HCT116 (cell line): ENCODE data around the gene MYBPC2. TPM values are rescaled to one million over a fixed set of nuclear protein-coding genes. Genes with fewer than 3 reads are reported as not detected.

Experiments
- ATAC-seq: fragments of 200-7000 bp; cut with Tn5 transposase; 2 replicates; pipeline ENCODE4 v1.9.1; 2020; ENCODE audit warnings: mild to moderate bottlenecking, moderate library complexity
- BruUV-seq: library from RNA; stranded (reverse); fragments of 400-500 nt; replicated peaks from 2 replicates; lab custom pipeline; 2021; lab: Mats Ljungman, UMichigan
- CTCF ChIA-PET: fragments of 300-600 bp; sonication (Branson Sonifier 250); formaldehyde crosslinking; loops from one replicate; lab custom pipeline; 2021; ENCODE audit warnings: antibody characterized with exemption; lab: Charles Lee
- POLR2A ChIA-PET: fragments of 300-600, 350-600 bp; sonication (Branson Sonifier 250); formaldehyde crosslinking; loops from one replicate; lab custom pipeline; 2021; ENCODE audit warnings: antibody characterized with exemption; lab: Charles Lee
- RAD21 ChIA-PET, 2 experiments: fragments of 300-600 bp; sonication (Branson Sonifier 250); formaldehyde crosslinking; loops; one replicate each; lab custom pipeline; 2023; ENCODE audit warnings: low total read pairs in 2 of 2; ENCODE audit not compliant: uncharacterized antibody in 2 of 2, unreplicated experiment in 2 of 2, low non-redundant PET in 1 of 2; lab: Charles Lee
- DNase-seq: peaks from one replicate; pipeline ENCODE4 v3.0.0-alpha.2; 2010; ENCODE audit warnings: low read depth, low spot score
- H2AFZ ChIP-seq: fragments of 200-600 bp; shearing (Covaris generic), sonication (generic); 2 replicates; pipeline ENCODE4 v1.6.1; 2017; ENCODE audit warnings: low read depth, mixed run types, mixed read lengths, antibody characterized with exemption, low read length; ENCODE audit not compliant: poor library complexity, severe bottlenecking
- H3K27ac ChIP-seq: 2 replicates; pipeline ENCODE4 v1.5.1; 2012; ENCODE audit warnings: low read depth, low read length
- H3K27me3 ChIP-seq: fragments of 200-600 bp; sonication (generic); 2 replicates; pipeline ENCODE4 v1.6.1; 2016; ENCODE audit warnings: mixed run types, low read length, mixed read lengths; ENCODE audit not compliant: insufficient read depth
- H3K36me3 ChIP-seq, 2 experiments: fragments of 200-500 bp in 1 of 2; fragments of 200-600 bp in 1 of 2; sonication (Bioruptor generic) in 1 of 2; sonication (generic) in 1 of 2; 2 replicates each; pipeline versions ENCODE4 v1.5.1 to v1.6.1; 2014 to 2016; ENCODE audit warnings: low read length in 2 of 2, inconsistent platforms in 1 of 2, mixed read lengths in 1 of 2, mixed run types in 1 of 2; ENCODE audit not compliant: insufficient read depth in 2 of 2, control insufficient read depth in 1 of 2
- H3K4me1 ChIP-seq, 2 experiments: fragments of 200-600 bp in 1 of 2; sonication (generic) in 1 of 2; 2 replicates each; pipeline versions ENCODE4 v1.5.1 to v1.6.1; 2012 to 2017; ENCODE audit warnings: low read length in 2 of 2, inconsistent platforms in 1 of 2, mild to moderate bottlenecking in 1 of 2, mixed read lengths in 1 of 2, mixed run types in 1 of 2, moderate library complexity in 1 of 2; ENCODE audit not compliant: insufficient read depth in 2 of 2, control insufficient read depth in 1 of 2
- H3K4me2 ChIP-seq: fragments of 200-600 bp; sonication (generic); 2 replicates; pipeline ENCODE4 v1.6.1; 2017; ENCODE audit warnings: mixed run types, low read length, mixed read lengths
- H3K4me3 ChIP-seq, 2 experiments: fragments of 200-600 bp in 1 of 2; sonication (generic) in 1 of 2; replicated peaks in 1 of 2; 2 replicates each; pipeline ENCODE4 v1.5.1; 2011 to 2016; ENCODE audit warnings: low read length in 2 of 2, control low read depth in 1 of 2, low read depth in 1 of 2, mild to moderate bottlenecking in 1 of 2, mixed read lengths in 1 of 2, mixed run types in 1 of 2
- H3K79me2 ChIP-seq: fragments of 200-600 bp; sonication (generic); 2 replicates; pipeline ENCODE4 v1.6.1; 2017; ENCODE audit warnings: mild to moderate bottlenecking, mixed run types, low read length, moderate library complexity, mixed read lengths; ENCODE audit not compliant: insufficient read depth
- H3K9ac ChIP-seq: fragments of 200-600 bp; sonication (generic); 2 replicates; pipeline ENCODE4 v1.6.1; 2016; ENCODE audit warnings: low read length, mixed read lengths
- H3K9me2 ChIP-seq: fragments of 200-600 bp; sonication (generic), shearing (Covaris generic); 2 replicates; pipeline ENCODE4 v1.6.1; 2017; ENCODE audit warnings: mixed run types, mild to moderate bottlenecking, moderate library complexity; ENCODE audit not compliant: insufficient read depth
- H3K9me3 ChIP-seq, 2 experiments: fragments of 200-500 bp in 1 of 2; fragments of 200-600 bp in 1 of 2; sonication (Bioruptor generic) in 1 of 2; sonication (generic) in 1 of 2; 2 replicates each; pipeline ENCODE4 v1.6.1; 2014 to 2017; ENCODE audit warnings: low read length in 2 of 2, mixed read lengths in 2 of 2, inconsistent platforms in 1 of 2, low read depth in 1 of 2, mild to moderate bottlenecking in 1 of 2, mixed run types in 1 of 2, moderate library complexity in 1 of 2; ENCODE audit not compliant: control insufficient read depth in 1 of 2, insufficient read depth in 1 of 2
- H4K20me1 ChIP-seq: fragments of 200-600 bp; sonication (generic), shearing (Covaris generic); 2 replicates; pipeline ENCODE4 v1.6.1; 2017; ENCODE audit warnings: mixed run types, mild to moderate bottlenecking, moderate library complexity; ENCODE audit not compliant: insufficient read depth
- CBX3 ChIP-seq: IDR thresholded peaks from 2 replicates; pipeline ENCODE4 v1.6.1; 2012; ENCODE audit warnings: low read depth
- CEBPB ChIP-seq: IDR thresholded peaks from 2 replicates; pipeline ENCODE4 v1.6.1; 2012; ENCODE audit warnings: low read depth
- EGR1 ChIP-seq: IDR thresholded peaks from 2 replicates; pipeline ENCODE4 v1.6.1; 2012; ENCODE audit warnings: low read depth
- EZH2 ChIP-seq: fragments of 200-600 bp; sonication (generic); IDR thresholded peaks from 2 replicates; pipeline ENCODE4 v1.6.1; 2017; ENCODE audit warnings: antibody characterized with exemption, mixed run types
- JUND ChIP-seq: IDR thresholded peaks from 2 replicates; pipeline ENCODE4 v1.6.1; 2012
- POLR2AphosphoS5 ChIP-seq: IDR thresholded peaks from 2 replicates; pipeline ENCODE4 v1.6.1; 2011; ENCODE audit warnings: mild to moderate bottlenecking, low read depth, low read length, moderate library complexity
- RAD21 ChIP-seq: IDR thresholded peaks from 2 replicates; pipeline ENCODE4 v1.6.1; 2012; ENCODE audit warnings: low read depth, mild to moderate bottlenecking
- REST ChIP-seq: IDR thresholded peaks from 2 replicates; pipeline ENCODE4 v1.6.1; 2012; ENCODE audit warnings: low read depth
- SIN3A ChIP-seq: IDR thresholded peaks from 2 replicates; pipeline ENCODE4 v1.6.1; 2012; ENCODE audit warnings: low read depth
- SP1 ChIP-seq: IDR thresholded peaks from 2 replicates; pipeline ENCODE4 v1.6.1; 2012; ENCODE audit warnings: low read depth
- SRF ChIP-seq: IDR thresholded peaks from 2 replicates; pipeline ENCODE4 v1.6.1; 2012; ENCODE audit warnings: low read depth
- TCF7L2 ChIP-seq: IDR thresholded peaks from 2 replicates; pipeline ENCODE4 v1.7.0; 2011; ENCODE audit warnings: borderline replicate concordance, inconsistent platforms; ENCODE audit not compliant: insufficient read depth, insufficient read length; ENCODE audit errors: extremely low read depth
- ZFX ChIP-seq: fragments of 450-650 bp; IDR thresholded peaks from 2 replicates; pipeline ENCODE4 v1.6.1; 2017
- ZNF274 ChIP-seq: fragments of 200-500 bp; sonication (Bioruptor generic); IDR thresholded peaks from 2 replicates; pipeline ENCODE4 v1.6.1; 2014; ENCODE audit warnings: mild to moderate bottlenecking, low read depth, low read length, inconsistent platforms
- intact Hi-C: fragments of 100-400 bp; cut with micrococcal nuclease; formaldehyde crosslinking; loops from 2 replicates; pipeline ENCODE4 v1.10.0; 2022
- total RNA-seq: library from RNA; stranded (reverse); gene quantifications from one replicate; pipeline ENCODE4 v1.2.1, GENCODE V29; 2021; ENCODE audit not compliant: unreplicated experiment
- TF ChIP-seq, protein P1 (sequence below): IDR thresholded peaks from 2 replicates; pipeline ENCODE4 v1.6.1; 2012
- TF ChIP-seq, protein P2 (sequence below): IDR thresholded peaks from 2 replicates; pipeline ENCODE4 v1.6.1; 2011; ENCODE audit warnings: mild to moderate bottlenecking, low read length, moderate library complexity; ENCODE audit not compliant: insufficient replicate concordance; ENCODE audit errors: extremely low read depth
- TF ChIP-seq, protein P3 (sequence below): IDR thresholded peaks from 2 replicates; pipeline ENCODE4 v1.6.1; 2012

The MYBPC2 gene
- total RNA-seq, 1 experiment from 2014 or later: not detected

GRCh38 chr19:50425581-50425980 is 7.1 kb upstream of the MYBPC2 start:
- Histone ChIP-seq H3K27ac (no peak overlapping the region), H3K27me3 (no peaks in the 10 kb centered on the region), H4K20me1 (no peaks in the 10 kb centered on the region), H3K4me1 (no peaks in the 10 kb centered on the region), H3K4me3 (no peak overlapping the region), H3K9ac (no peak overlapping the region), H3K4me2 (no peak overlapping the region), H3K79me2 (no peaks in the 10 kb centered on the region), H3K9me2 (no peaks in the 10 kb centered on the region), H2AFZ (no peak overlapping the region), H3K9me3 (no peaks in the 10 kb centered on the region), H3K36me3 (no peaks in the 10 kb centered on the region)
- ChIA-PET RAD21 (no interaction called here), CTCF (no interaction called here), POLR2A (no interaction called here)
- BruUV-seq: no TSS peak
- intact Hi-C loops: no loop called here
- TF ChIP-seq CEBPB (no peak), POLR2AphosphoS5 (no peak), EGR1 (no peak), CBX3 (no peak), ZFX (no peak), SP1 (no peak), ZNF274 (no peak), JUND (no peak), REST (no peak), TCF7L2 (no peak), RAD21 (no peak), SRF (no peak), EZH2 (no peak), SIN3A (no peak)
- TF ChIP-seq, protein P1, sequence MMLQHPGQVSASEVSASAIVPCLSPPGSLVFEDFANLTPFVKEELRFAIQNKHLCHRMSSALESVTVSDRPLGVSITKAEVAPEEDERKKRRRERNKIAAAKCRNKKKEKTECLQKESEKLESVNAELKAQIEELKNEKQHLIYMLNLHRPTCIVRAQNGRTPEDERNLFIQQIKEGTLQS: no peak
- TF ChIP-seq, protein P2, sequence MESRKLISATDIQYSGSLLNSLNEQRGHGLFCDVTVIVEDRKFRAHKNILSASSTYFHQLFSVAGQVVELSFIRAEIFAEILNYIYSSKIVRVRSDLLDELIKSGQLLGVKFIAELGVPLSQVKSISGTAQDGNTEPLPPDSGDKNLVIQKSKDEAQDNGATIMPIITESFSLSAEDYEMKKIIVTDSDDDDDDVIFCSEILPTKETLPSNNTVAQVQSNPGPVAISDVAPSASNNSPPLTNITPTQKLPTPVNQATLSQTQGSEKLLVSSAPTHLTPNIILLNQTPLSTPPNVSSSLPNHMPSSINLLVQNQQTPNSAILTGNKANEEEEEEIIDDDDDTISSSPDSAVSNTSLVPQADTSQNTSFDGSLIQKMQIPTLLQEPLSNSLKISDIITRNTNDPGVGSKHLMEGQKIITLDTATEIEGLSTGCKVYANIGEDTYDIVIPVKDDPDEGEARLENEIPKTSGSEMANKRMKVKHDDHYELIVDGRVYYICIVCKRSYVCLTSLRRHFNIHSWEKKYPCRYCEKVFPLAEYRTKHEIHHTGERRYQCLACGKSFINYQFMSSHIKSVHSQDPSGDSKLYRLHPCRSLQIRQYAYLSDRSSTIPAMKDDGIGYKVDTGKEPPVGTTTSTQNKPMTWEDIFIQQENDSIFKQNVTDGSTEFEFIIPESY: no peak
- TF ChIP-seq, protein P3, sequence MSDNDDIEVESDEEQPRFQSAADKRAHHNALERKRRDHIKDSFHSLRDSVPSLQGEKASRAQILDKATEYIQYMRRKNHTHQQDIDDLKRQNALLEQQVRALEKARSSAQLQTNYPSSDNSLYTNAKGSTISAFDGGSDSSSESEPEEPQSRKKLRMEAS: no peak
- DNase-seq (no peak), ATAC-seq (no peak)
